ENCODE measurements around the gene HNRNPUL1. TPM values are rescaled to one million over a fixed set of nuclear protein-coding genes. Genes with fewer than 3 reads are reported as not detected.

HNRNPUL1 gene
- polyA plus RNA-seq = 10 to 100 TPM; 64.9 to 73.4 TPM

DNA sequence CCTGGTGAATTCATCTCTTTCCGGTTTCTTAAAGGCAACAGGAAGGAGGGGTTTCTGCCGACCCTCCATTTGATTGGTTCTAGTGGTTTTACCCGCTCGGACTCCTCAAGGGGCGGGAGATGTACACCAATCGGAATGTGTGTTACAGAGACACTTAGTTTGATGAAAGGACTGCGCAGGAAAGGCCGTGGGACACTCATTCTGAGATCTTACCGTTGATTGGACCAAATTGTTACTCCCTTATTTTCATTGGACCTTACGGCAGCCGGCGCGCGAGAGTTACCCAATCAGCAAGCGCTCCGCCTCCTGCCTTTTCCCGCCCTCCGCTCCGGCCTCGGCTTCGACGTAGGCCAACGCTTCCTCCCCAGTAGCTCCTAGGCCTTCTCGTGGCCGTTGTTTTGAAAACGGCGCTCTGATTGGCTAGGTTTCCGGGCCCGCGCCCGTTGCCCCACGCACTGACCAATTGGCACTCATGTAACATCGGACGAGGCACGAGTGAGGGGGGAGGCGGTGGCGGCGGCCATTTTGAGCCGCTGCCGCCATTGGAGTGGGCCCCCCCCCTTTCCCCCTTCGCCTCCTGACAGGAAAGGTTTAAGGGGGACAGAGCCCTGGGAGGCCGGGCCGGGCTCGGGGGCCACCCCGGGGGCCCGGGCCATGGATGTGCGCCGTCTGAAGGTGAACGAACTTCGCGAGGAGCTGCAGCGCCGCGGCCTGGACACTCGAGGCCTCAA lies at the start of gene HNRNPUL1:
TSS of gene HNRNPUL1 (plus strand) at position 523 of the 731 bp plus-strand sequence. CDS start at position 655, 132 bp downstream.
- Histone ChIP-seq H3K4me3 (ENCODE audit: low read depth in 1 of 2, low read length in 2 of 2) (peak within 1 kb of the TSS; percentile 94 to 99), H3K36me3 (ENCODE audit: control insufficient read depth in 2 of 2, insufficient read depth in 2 of 2, low read length in 1 of 2) (peaks cover 6 to 8% of the 10 kb centered on the region in 2 donors), H3K27ac (ENCODE audit: low read depth in 2 of 2, low read length in 1 of 2) (peak within 1 kb of the TSS; percentile 99 to 100), H3K27me3 (ENCODE audit: control insufficient read depth in 1 of 2, insufficient read depth in 2 of 2, low read length in 2 of 2) (no peaks in the 10 kb centered on the region), H3K9me3 (ENCODE audit: control insufficient read depth in 2 of 2, insufficient read depth in 1 of 2, low read depth in 1 of 2, low read length in 1 of 2) (no peaks in the 10 kb centered on the region), H3K4me1 (ENCODE audit: control insufficient read depth in 2 of 2, insufficient read depth in 2 of 2, low read length in 1 of 2) (peaks cover 5 to 7% of the 10 kb centered on the region in 2 donors)
- WGBS, 2 donors = 0 to 1% methylated on average over 49 to 55 of the region's 55 CpGs

- WGBS, 2 donors = 64 to 68% methylated on average over 7 of the region's 7 CpGs
- no peak overlapping the region for H3K4me3 ChIP-seq (ENCODE audit: low read depth in 1 of 2, low read length in 2 of 2)
- no peaks in the 10 kb centered on the region for H3K9me3 ChIP-seq (ENCODE audit: control insufficient read depth in 2 of 2, insufficient read depth in 1 of 2, low read depth in 1 of 2, low read length in 1 of 2)
- H3K27me3 ChIP-seq (ENCODE audit: control insufficient read depth in 1 of 2, insufficient read depth in 2 of 2, low read length in 2 of 2) = no peaks in the 10 kb centered on the region
- no peak overlapping the region for H3K27ac ChIP-seq (ENCODE audit: low read depth in 2 of 2, low read length in 1 of 2)
- peaks cover 5 to 8% of the 10 kb centered on the region in 2 donors for H3K4me1 ChIP-seq (ENCODE audit: control insufficient read depth in 2 of 2, insufficient read depth in 2 of 2, low read length in 1 of 2)
- H3K36me3 ChIP-seq (ENCODE audit: control insufficient read depth in 2 of 2, insufficient read depth in 2 of 2, low read length in 1 of 2) = peaks cover 0 to 3% of the 10 kb centered on the region in 2 donors
Measured at GRCh38 chr19:41217741-41218140, 46.4 kb upstream of the HNRNPUL1 start.

GRCh38 chr19:41218249-41218614 lies 45.9 kb upstream of the HNRNPUL1 start:
- Histone ChIP-seq H3K36me3 (ENCODE audit: control insufficient read depth in 2 of 2, insufficient read depth in 2 of 2, low read length in 1 of 2) (peaks cover 0 to 3% of the 10 kb centered on the region in 2 donors), H3K4me1 (ENCODE audit: control insufficient read depth in 2 of 2, insufficient read depth in 2 of 2, low read length in 1 of 2) (peaks cover 5 to 8% of the 10 kb centered on the region in 2 donors), H3K9me3 (ENCODE audit: control insufficient read depth in 2 of 2, insufficient read depth in 1 of 2, low read depth in 1 of 2, low read length in 1 of 2) (no peaks in the 10 kb centered on the region), H3K4me3 (ENCODE audit: low read depth in 1 of 2, low read length in 2 of 2) (peak overlapping the region; percentile 45 to 59), H3K27ac (ENCODE audit: low read depth in 2 of 2, low read length in 1 of 2) (peak overlapping the region; percentile 88 to 89), H3K27me3 (ENCODE audit: control insufficient read depth in 1 of 2, insufficient read depth in 2 of 2, low read length in 2 of 2) (no peaks in the 10 kb centered on the region)
- WGBS, 2 donors = 62 to 63% methylated on average over 7 of the region's 7 CpGs

- peaks cover 0 to 3% of the 10 kb centered on the region in 2 donors for H3K36me3 ChIP-seq (ENCODE audit: control insufficient read depth in 2 of 2, insufficient read depth in 2 of 2, low read length in 1 of 2)
- H3K4me1 ChIP-seq (ENCODE audit: control insufficient read depth in 2 of 2, insufficient read depth in 2 of 2, low read length in 1 of 2) = peaks cover 8% of the 10 kb centered on the region in 2 donors
- no peaks in the 10 kb centered on the region for H3K27me3 ChIP-seq (ENCODE audit: control insufficient read depth in 1 of 2, insufficient read depth in 2 of 2, low read length in 2 of 2)
- H3K9me3 ChIP-seq (ENCODE audit: control insufficient read depth in 2 of 2, insufficient read depth in 1 of 2, low read depth in 1 of 2, low read length in 1 of 2) = no peaks in the 10 kb centered on the region
- peak within 1 kb of the TSS; percentile 45 to 59 for H3K4me3 ChIP-seq (ENCODE audit: low read depth in 1 of 2, low read length in 2 of 2)
- 7% methylated on average over 25 to 32 of the region's 32 CpGs for WGBS, 2 donors
- peak within 1 kb of the TSS; percentile 88 to 89 for H3K27ac ChIP-seq (ENCODE audit: low read depth in 2 of 2, low read length in 1 of 2)
Measured at GRCh38 chr19:41218615-41219507, 45.3 kb upstream of the HNRNPUL1 start, which contains the start of gene AXL. Gene AXL, plus strand, starts transcription at chr19:41219223. Its CDS starts 170 bp downstream, at chr19:41219393.

DNA sequence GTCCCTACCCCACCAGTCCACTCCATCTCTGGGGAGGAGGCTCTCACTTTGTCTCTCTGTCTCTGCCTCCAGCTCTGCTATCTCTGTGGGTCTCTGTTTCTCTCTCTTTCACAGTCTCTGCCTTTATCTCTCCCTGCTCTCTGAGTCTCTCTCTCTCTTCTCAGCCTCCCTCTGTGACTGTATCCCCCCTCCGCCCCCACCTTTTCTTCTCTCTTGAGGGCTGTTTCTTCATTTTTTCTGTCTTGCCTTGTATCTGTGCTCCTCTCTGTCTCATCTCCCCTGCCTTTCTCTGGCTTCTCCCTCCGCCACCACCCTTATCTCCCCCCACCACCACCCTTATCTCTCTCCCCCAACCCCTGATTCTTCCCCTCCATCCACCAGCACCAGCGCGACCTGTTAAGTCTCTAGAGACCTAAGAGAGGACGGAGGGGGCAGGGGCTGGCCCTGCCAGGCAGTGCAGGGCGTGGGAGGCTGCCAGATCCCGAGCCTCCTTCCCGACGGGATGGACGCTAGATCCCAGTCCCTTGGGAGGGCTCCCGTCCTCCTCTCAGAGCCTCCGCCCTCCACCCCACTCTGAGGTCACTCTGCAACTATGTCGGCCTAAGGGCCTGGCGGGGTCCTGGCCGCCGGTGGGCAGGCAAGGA lies 44.1 kb upstream of the HNRNPUL1 start:
- Histone ChIP-seq H3K36me3 (ENCODE audit: control insufficient read depth in 2 of 2, insufficient read depth in 2 of 2, low read length in 1 of 2) (peaks cover 0 to 3% of the 10 kb centered on the region in 2 donors), H3K27ac (ENCODE audit: low read depth in 2 of 2, low read length in 1 of 2) (peak overlapping the region; percentile 88 to 89), H3K4me1 (ENCODE audit: control insufficient read depth in 2 of 2, insufficient read depth in 2 of 2, low read length in 1 of 2) (peaks cover 8% of the 10 kb centered on the region in 2 donors), H3K9me3 (ENCODE audit: control insufficient read depth in 2 of 2, insufficient read depth in 1 of 2, low read depth in 1 of 2, low read length in 1 of 2) (no peaks in the 10 kb centered on the region), H3K27me3 (ENCODE audit: control insufficient read depth in 1 of 2, insufficient read depth in 2 of 2, low read length in 2 of 2) (no peaks in the 10 kb centered on the region), H3K4me3 (ENCODE audit: low read depth in 1 of 2, low read length in 2 of 2) (peak overlapping the region; percentile 45 to 59)
- 22 to 39% methylated on average over 16 of the region's 16 CpGs for WGBS, 2 donors

GRCh38 chr19:41220811-41221210 lies 43.4 kb upstream of the HNRNPUL1 start:
- 64 to 66% methylated on average over 9 of the region's 9 CpGs for WGBS, 2 donors
- Histone ChIP-seq H3K27me3 (ENCODE audit: control insufficient read depth in 1 of 2, insufficient read depth in 2 of 2, low read length in 2 of 2) (no peaks in the 10 kb centered on the region), H3K27ac (ENCODE audit: low read depth in 2 of 2, low read length in 1 of 2) (peak overlapping the region; percentile 88 to 89), H3K4me1 (ENCODE audit: control insufficient read depth in 2 of 2, insufficient read depth in 2 of 2, low read length in 1 of 2) (peaks cover 8% of the 10 kb centered on the region in 2 donors), H3K36me3 (ENCODE audit: control insufficient read depth in 2 of 2, insufficient read depth in 2 of 2, low read length in 1 of 2) (peaks cover 0 to 3% of the 10 kb centered on the region in 2 donors), H3K4me3 (ENCODE audit: low read depth in 1 of 2, low read length in 2 of 2) (peak overlapping the region in 1 of 2 donors; percentile 45), H3K9me3 (ENCODE audit: control insufficient read depth in 2 of 2, insufficient read depth in 1 of 2, low read depth in 1 of 2, low read length in 1 of 2) (no peaks in the 10 kb centered on the region)

DNA sequence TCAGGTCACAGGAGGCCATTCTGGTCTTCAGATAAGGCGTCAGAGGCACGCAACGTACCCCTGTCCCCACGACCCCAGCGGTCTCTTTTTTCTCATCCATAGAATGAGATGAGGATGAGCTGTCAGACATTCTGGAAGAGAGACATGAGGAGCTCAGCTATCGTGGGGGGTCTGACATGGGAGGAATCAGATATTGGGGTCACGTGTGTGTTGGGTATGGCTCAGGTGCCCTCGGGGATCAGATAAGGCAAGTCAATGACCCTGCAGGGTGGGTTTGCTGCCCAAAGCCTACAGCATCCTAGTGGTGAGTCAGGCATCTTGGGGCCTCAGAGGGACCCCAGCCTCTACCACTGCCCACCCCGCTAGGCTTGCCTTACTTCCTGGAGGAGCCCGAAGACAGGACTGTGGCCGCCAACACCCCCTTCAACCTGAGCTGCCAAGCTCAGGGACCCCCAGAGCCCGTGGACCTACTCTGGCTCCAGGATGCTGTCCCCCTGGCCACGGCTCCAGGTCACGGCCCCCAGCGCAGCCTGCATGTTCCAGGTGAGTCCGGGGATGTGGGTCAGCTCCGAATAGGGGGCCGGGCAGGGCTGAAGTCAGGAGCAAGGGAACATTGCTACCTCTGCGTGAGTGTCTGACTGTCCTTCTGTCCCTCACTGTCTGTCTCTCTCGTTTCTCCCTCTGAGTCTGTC lies 42.5 kb upstream of the HNRNPUL1 start:
- WGBS, 2 donors = 86 to 87% methylated on average over 20 of the region's 20 CpGs
- Histone ChIP-seq H3K27ac (ENCODE audit: low read depth in 2 of 2, low read length in 1 of 2) (no peak overlapping the region), H3K4me1 (ENCODE audit: control insufficient read depth in 2 of 2, insufficient read depth in 2 of 2, low read length in 1 of 2) (peaks cover 8 to 13% of the 10 kb centered on the region in 2 donors), H3K4me3 (ENCODE audit: low read depth in 1 of 2, low read length in 2 of 2) (no peak overlapping the region), H3K27me3 (ENCODE audit: control insufficient read depth in 1 of 2, insufficient read depth in 2 of 2, low read length in 2 of 2) (no peaks in the 10 kb centered on the region), H3K9me3 (ENCODE audit: control insufficient read depth in 2 of 2, insufficient read depth in 1 of 2, low read depth in 1 of 2, low read length in 1 of 2) (no peaks in the 10 kb centered on the region), H3K36me3 (ENCODE audit: control insufficient read depth in 2 of 2, insufficient read depth in 2 of 2, low read length in 1 of 2) (peaks cover 0 to 3% of the 10 kb centered on the region in 2 donors)

DNA sequence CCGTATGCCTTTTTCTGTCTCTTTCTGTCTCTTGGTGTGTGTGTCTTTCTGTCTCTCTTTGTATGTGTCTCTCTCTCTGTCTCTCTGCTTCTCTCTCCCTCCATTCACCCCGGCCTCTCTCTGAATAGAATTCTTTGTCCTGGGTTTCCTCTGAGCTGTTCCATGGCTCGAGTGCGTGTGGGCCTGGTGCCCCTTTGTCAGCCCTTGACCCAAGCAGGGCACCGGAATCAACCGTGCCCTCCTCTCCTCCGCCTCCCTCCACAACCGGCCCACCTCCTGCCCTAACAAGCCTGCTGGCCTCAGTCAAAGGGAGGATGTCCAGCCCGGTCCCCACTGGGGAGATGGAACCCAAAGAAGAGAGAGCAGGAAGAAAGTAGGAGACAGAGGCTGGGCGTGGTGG lies 41.9 kb upstream of the HNRNPUL1 start:
- 82 to 83% methylated on average over 10 of the region's 10 CpGs for WGBS, 2 donors
- Histone ChIP-seq H3K4me3 (ENCODE audit: low read depth in 1 of 2, low read length in 2 of 2) (no peak overlapping the region), H3K27ac (ENCODE audit: low read depth in 2 of 2, low read length in 1 of 2) (no peak overlapping the region), H3K4me1 (ENCODE audit: control insufficient read depth in 2 of 2, insufficient read depth in 2 of 2, low read length in 1 of 2) (peaks cover 8 to 16% of the 10 kb centered on the region in 2 donors), H3K36me3 (ENCODE audit: control insufficient read depth in 2 of 2, insufficient read depth in 2 of 2, low read length in 1 of 2) (peaks cover 0 to 3% of the 10 kb centered on the region in 2 donors), H3K9me3 (ENCODE audit: control insufficient read depth in 2 of 2, insufficient read depth in 1 of 2, low read depth in 1 of 2, low read length in 1 of 2) (no peaks in the 10 kb centered on the region), H3K27me3 (ENCODE audit: control insufficient read depth in 1 of 2, insufficient read depth in 2 of 2, low read length in 2 of 2) (no peaks in the 10 kb centered on the region)

All from esophagus (tissue), 2 donors.